NOMO-1 (cell line): ENCODE measurements around the gene GPD1L.
"Not testable (repeated sequence)": the region's sequence is repeated elsewhere in the genome, so short reads cannot be mapped to it uniquely, and the experiment has no call there.

Experiments
- DNase-seq, 2 experiments: peaks; one replicate each; lab custom pipeline; 2025; ENCODE audit not compliant: unreplicated experiment in 2 of 2; lab: John Stamatoyannopoulos, UW

GPD1L gene

GRCh38 chr3:32105291-32106131 lies 909 bp upstream of the GPD1L start:
- DNase-seq = no peak

- peak; percentile 15 to 27 for DNase-seq
Measured at GRCh38 chr3:32106929-32107362, 526 bp downstream of the GPD1L start.

GRCh38 chr3:32108224-32108623 lies 1.8 kb downstream of the GPD1L start:
- not testable (repeated sequence) for DNase-seq

- no peak for DNase-seq
Measured at GRCh38 chr3:32109256-32109655, 2.8 kb downstream of the GPD1L start.

- no peak for DNase-seq
Measured at GRCh38 chr3:32110233-32110760, 3.9 kb downstream of the GPD1L start.

- DNase-seq = no peak
Measured at GRCh38 chr3:32111560-32111959, 5.1 kb downstream of the GPD1L start.

GRCh38 chr3:32113566-32113965 lies 7.1 kb downstream of the GPD1L start:
- DNase-seq = no peak

- no peak for DNase-seq
Measured at GRCh38 chr3:32113981-32114545, 7.6 kb downstream of the GPD1L start.

- not testable (repeated sequence) for DNase-seq
Measured at GRCh38 chr3:32114546-32115386, 8.3 kb downstream of the GPD1L start.

GRCh38 chr3:32117320-32117719 lies 10.9 kb downstream of the GPD1L start:
- DNase-seq = no peak

- DNase-seq = no peak
Measured at GRCh38 chr3:32118215-32118614, 11.8 kb downstream of the GPD1L start.

- peak; percentile 41 to 87 for DNase-seq
Measured at GRCh38 chr3:32120471-32120870, 14.1 kb downstream of the GPD1L start.

GRCh38 chr3:32121137-32121536 lies 14.7 kb downstream of the GPD1L start:
- no peak for DNase-seq

- no peak for DNase-seq
Measured at GRCh38 chr3:32123620-32124019, 17.2 kb downstream of the GPD1L start.

GRCh38 chr3:32125012-32125411 lies 18.6 kb downstream of the GPD1L start:
- no peak for DNase-seq

GRCh38 chr3:32126305-32127015 lies 20.0 kb downstream of the GPD1L start:
- DNase-seq = no peak

GRCh38 chr3:32127219-32127826 lies 20.9 kb downstream of the GPD1L start:
- DNase-seq = no peak

- no peak for DNase-seq
Measured at GRCh38 chr3:32128936-32129335, 22.5 kb downstream of the GPD1L start.

GRCh38 chr3:32129832-32130231 lies 23.4 kb downstream of the GPD1L start:
- DNase-seq = no peak

GRCh38 chr3:32132121-32132520 lies 25.7 kb downstream of the GPD1L start:
- DNase-seq = no peak
